DMS153 (cell line): ENCODE measurements around the gene RBM14.
A peak's percentile ranks its signal among the peaks of the same experiment; 100 is the strongest.
"Not testable (repeated sequence)": the region's sequence is repeated elsewhere in the genome, so short reads cannot be mapped to it uniquely, and the experiment has no call there.

Experiments used
- DNase-seq: peaks from one replicate; lab custom pipeline; 2025; lab: John Stamatoyannopoulos, UW

RBM14 gene

DNA sequence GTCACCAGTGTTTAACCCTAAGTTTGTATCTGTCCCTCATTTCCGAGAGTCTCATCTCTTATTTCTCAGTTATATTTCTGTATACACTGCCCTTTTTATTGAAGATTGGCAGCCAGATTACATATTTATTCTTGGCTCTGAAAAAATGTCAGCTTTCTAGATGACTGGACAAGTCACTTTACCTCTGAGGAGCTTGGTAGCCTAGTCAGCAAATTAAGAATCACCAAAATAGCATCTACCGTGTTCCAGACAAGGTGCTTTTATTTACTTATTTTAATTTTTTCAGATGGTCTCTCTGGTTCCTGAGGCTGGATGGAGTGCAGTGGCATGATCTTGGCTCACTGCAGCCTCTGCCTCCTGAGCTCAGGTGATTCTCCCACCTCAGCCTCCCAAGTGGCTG is 16.5 kb downstream of the RBM14 start:
- no peak for DNase-seq

DNA sequence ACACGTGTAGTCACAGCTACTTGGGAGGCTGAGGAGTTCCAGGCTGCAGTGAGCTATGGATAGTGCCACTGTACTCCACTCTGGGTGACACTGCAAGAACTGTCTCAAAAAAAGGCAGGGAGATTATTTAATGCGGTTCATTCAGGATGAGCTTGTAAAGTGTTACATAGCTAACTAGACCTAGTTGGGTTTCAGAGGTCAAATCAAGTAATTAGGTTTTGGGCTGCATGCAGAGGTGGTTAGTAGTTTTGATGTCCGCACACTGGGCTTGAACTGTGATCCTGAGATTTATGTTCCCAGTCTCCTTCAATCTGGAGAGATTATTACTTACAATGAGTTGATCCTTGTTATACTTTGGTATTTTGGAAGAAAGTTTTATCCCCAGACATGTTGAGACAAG is 20.0 kb downstream of the RBM14 start:
- DNase-seq, result no peak

DNA sequence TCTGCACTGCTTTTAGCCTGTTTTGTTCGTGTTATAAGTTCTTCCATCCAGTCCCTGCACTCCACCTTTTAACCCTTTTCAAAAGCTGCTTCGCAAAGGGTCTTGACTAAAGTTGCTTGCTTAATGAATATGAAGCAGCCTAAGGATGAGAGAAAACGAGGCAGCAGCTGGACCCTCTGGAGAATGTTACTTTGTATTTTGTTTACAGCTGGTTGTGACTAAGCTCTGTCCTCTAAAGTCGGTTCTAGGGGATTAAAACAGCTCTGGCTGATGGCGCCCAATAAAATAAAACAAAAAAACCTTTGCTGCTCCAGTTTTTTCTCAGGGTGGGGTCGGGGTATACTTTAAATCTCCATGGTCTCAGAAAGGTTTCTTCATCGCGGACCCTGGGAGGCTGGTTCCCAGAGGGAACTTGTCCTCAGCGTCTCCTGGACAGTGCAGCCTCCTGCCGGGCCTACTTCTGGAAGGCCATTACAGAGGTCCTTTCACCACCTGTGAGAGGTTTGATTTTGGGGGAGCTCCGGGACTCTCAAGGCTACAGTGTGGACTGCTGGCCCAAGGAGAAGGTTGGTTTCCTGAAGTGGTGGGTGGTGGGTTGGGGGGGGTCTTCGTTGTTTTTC is 21.2 kb downstream of the RBM14 start:
- DNase-seq, result no peak

DNA sequence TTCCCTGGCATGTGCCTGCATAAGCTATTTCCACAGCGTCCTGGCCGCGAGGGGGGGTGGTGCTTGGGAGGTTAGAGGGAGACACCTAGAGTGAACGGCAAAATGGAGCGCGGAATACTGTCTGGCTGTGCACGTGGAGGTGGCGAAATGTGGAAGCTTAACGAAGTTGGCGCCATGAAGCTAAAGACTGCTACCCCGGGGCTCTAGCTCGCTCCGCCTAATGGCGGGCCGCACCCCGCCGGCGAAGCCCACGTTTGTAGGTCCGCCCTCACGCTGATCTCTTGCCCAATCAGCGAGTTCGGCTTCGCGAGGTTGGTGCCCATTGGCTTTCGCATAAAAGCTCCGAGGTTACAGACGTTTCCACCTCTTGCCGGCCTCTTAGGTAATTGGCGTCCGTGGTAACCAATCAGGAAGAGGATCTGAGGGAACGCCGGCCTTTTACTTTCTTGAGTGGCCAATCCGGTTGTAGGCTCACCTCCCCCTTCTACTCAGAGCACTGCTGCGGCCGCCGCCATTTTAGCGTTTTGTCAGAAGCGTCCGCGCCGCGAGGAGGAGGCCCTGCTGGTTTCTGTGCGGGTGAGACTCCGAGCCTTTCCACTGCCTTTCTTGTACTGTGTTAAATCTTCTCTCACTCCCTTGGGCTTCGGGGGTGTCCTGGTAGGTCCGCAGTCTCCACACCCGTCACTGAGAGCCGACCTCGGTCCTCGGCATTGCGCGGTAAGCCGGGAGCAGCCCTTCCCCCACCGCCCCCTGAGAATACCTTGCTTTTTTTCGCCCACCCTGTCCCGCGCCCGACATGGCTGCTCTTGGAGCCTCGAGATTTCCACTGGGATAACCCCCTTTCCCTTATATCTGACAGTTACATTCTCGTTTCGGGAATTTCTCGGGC is 22.0 kb downstream of the RBM14 start, which contains the start of gene RBM4:
RBM4 (plus strand) TSS at position 527 of the 889 bp plus-strand sequence. CDS start 1,009 bp downstream, outside the sequence.
- peak; percentile 100 for DNase-seq

DNA sequence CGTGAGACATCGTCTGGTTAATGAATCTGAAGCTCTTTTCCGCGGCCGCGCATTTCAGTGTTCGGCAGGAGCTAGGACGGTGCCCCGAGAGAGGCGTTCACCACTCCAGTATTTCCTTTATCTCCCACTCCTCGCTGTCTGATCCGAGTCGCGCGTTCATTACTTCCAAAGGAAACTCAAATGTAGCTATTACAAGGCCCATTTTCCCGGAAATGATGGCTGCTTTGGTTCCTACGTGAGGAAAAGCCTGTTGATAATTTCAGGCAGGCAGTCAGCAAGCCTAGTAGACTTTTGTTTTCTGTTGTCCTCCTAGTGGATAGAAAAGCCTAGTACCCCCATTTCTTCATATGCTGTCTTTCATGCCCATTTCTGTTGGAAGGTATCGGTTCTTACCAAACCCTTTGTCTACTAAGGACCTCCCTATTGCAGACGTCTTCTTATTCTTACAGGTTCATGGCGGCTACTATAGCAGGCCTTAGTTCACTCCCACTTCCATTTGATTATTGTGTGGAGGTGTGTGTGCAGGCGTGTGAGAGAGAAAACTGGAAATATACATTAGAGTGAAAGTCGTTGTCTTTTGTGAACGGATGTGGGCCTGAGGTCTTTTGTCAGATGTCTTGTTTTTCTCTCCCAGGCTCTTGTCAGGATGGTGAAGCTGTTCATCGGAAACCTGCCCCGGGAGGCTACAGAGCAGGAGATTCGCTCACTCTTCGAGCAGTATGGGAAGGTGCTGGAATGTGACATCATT is 22.8 kb downstream of the RBM14 start:
- no peak for DNase-seq

DNA sequence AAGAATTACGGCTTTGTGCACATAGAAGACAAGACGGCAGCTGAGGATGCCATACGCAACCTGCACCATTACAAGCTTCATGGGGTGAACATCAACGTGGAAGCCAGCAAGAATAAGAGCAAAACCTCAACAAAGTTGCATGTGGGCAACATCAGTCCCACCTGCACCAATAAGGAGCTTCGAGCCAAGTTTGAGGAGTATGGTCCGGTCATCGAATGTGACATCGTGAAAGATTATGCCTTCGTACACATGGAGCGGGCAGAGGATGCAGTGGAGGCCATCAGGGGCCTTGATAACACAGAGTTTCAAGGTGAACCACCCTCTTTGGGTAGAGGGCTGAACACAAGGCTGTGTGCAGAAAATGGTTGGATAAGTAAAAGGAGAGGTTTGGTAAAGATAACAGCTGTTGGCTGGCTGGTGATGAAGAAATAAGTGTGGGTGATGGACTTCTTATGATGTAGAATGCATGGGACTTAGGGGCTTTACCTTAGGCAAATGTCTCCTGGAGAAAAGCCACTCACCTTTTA is 23.4 kb downstream of the RBM14 start:
- DNase-seq, result not testable (repeated sequence)

DNA sequence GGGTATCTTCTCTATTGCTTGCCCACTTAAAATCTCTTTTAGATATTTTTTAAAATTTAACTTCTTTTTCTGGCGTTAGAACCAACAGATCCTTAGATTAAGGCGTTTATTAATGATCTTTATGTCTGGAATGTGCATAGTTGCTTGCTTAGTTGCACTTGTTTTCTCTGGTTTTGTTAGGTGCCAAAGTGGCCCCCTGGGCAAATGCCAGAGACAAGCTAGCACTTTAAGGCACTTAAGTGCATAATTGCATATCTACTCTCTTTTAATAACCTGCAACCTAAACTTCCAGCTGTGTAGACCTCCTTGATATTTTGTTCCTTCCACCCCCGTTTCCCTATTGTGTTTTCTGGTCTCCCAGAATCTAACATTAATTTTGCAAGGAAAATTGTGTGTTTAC is 25.4 kb downstream of the RBM14 start:
- DNase-seq, result no peak

DNA sequence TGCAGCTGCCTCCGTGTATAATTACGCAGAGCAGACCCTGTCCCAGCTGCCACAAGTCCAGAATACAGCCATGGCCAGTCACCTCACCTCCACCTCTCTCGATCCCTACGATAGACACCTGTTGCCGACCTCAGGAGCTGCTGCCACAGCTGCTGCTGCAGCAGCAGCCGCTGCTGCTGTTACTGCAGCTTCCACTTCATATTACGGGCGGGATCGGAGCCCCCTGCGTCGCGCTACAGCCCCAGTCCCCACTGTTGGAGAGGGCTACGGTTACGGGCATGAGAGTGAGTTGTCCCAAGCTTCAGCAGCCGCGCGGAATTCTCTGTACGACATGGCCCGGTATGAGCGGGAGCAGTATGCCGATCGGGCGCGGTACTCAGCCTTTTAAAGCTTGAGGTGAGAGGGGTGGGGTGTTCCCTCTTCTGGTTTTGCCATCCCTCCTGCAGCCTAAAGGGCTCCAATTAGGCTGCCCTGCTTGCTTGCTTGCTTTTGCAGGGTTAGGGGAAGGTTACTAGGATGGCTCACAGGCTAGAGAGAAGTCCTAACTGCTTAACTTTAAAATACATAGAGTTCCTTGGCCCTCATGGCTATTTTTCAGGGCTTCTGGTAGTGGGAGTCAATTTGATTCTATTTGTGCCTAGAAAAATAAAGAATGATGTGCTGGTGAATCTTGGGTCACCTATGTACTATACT is 27.5 kb downstream of the RBM14 start:
- DNase-seq, result no peak

DNA sequence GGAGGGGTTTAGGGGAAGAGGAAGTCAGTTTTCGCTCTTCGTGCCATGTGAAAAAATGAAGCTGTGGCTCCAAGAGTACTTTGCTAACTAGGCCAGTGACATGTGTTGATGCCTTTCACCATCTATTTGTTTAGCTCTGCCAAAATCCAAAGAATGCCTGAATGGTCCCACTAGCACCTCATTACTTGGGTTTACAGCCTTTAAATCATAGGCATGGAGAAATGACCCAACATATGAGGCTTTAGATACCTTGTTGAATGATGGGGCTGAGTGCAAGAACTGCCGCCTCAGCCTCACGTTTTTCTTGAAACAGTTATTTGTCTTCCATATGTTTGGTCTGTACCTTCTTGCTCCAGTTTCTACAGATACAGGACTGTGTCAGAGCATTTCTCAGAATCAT is 30.4 kb downstream of the RBM14 start:
- no peak for DNase-seq

DNA sequence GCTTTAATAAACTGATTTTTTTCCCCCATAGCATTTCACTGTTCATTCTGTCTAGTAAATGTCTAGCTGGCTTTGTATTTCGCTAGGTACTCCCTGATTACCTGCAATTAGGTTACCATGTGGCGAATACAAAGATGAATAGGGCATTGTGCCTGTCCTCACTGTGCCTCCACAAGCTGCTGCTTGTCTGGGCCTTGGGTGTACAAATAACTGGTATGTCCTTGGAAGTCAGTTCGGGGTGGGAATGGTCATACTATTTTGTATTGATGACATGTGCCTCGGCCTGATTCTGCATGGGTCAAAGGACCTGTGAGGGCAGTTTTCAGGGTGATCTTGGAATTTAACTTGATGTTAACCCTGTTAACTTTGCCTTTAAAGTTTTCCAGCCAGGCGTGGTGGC is 33.5 kb downstream of the RBM14 start:
- DNase-seq, result no peak

DNA sequence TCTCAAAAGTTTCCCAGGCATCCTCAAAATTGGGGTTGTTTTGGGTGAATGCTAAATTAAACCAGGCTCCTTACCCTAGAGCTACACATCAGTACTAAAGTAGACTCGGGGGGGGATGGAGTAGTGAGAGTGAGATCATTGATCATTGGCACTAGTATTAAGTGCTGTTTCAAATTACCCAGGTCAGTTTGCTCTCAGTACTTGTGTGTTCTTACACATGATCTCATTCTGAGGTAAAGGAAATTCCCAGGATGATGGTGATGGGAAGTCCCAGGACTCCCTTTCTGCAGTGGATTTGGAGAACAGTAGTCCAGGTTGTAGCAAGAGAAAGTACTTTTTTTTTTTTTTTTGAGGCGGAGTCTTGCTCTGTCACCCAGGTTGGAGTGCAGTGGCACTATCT is 34.6 kb downstream of the RBM14 start:
- no peak for DNase-seq

DNA sequence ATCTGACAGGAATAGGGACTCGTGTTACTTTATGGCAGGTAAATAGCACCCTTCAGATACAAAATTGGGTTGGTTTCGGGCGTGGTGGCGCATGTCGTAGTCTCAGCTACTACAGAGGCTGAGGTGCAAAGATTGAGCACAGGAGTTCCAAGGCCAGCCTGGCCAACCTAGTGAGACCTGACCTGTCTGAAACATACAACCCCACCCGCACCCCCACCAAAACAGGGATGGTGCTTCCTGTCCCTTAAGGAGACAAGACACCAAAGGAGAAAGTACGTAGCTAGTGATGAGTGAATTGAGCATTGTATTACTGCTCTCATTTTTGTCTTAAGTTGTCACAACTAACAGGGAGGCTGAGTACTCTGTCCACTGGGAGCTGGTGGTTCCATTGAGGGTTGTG is 36.2 kb downstream of the RBM14 start:
- no peak for DNase-seq

DNA sequence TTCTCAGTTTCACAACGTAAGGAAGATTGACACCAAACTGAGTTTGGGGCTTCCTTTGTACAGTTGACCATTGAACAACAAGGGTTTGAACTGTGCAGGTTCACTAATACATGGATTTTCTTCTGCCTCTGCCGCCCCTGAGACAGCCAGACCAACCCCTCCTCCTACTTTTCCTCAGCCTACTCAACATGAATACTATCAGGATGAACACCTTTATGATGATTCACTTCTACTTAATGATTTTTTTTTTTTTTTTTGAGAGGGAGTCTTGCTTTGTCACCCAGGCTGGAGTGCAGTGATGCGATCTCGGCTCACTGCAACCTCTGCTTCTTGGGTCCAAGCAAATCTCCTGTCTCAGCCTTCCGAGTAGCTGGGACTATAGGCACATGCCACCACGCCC is 36.7 kb downstream of the RBM14 start:
- DNase-seq, result no peak

DNA sequence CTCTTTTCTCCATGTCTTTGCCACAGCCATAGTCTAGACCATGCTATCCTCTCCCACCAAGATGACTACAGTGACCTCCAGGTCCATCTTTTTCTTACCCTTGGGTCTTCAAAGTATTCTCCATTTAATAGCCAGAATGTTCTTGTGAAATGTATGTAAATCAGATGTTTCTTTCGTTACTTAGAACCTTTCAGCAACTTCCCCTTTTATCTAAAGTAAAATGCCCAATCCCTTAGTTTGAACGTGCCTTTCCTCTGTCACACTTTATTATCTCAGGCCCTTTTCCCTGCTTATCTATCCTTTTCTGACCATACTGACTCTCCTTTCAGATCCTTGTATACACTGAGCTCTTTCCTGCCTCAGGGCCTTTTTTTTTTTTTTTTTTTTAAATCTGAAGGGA is 43.3 kb downstream of the RBM14 start:
- no peak for DNase-seq

DNA sequence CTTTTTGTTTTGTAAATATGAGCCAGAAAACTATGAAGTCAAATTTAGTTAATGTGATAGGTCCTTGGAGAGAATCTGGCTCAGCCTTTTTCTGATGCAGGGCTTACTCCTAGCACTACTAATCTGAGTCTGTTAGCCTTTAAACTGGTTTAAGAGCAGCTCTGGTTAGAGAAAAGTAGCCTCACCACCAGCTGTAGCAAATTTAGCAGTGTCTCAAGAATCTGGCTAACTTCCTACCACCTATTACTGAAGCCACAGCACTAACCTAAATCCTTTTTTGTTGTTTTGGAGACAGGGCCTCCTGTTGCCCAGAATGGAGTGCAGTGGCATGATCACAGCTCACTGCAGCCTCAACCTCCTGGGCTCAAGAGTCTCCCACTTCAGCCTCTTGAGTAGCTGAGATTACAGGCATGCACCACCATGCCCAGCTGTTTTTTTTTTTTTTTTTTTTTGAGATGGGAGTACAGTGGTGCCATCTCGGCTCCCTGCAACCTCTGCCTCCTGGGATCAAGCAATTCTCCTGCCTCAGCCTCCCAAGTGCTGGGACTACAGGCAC is 47.4 kb downstream of the RBM14 start:
- no peak for DNase-seq

DNA sequence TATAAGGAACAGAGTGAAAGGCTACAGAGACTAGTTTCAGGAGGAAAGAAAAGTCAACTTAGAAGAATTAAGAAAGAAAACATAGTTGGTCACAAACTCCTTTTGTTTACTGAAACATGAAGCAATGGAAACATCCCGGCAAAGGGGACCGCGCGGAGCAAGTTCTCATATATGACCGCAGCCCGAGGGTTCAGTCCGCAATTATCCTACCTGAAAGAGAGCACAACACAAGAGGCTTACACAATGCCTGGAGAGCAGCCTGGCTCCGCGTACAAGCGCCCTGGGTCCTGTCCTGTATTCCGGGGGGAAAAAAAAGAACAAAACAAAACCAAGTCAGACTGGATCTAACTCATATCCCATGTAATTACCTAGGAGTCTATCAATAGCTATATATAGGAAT is 48.9 kb downstream of the RBM14 start:
- no peak for DNase-seq

DNA sequence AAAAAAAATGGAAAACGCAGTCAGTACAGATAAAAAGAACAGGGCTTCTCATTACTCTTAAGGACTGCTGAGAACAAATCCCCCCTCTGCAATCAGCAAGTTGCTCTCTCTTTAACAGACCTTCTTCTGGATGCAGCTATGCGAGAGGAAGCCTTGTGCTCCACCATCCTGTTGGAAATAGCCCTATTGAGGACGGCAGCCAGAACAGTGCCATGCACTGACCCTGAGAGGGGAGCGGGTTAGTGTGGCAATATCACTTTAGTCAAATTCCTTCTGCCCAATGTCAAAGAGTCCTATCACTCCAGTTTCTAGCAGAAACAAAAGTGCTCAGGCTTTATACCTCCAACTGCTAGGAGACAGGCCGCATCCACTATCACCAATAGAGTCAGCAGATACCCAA is 54.4 kb downstream of the RBM14 start:
- no peak for DNase-seq

DNA sequence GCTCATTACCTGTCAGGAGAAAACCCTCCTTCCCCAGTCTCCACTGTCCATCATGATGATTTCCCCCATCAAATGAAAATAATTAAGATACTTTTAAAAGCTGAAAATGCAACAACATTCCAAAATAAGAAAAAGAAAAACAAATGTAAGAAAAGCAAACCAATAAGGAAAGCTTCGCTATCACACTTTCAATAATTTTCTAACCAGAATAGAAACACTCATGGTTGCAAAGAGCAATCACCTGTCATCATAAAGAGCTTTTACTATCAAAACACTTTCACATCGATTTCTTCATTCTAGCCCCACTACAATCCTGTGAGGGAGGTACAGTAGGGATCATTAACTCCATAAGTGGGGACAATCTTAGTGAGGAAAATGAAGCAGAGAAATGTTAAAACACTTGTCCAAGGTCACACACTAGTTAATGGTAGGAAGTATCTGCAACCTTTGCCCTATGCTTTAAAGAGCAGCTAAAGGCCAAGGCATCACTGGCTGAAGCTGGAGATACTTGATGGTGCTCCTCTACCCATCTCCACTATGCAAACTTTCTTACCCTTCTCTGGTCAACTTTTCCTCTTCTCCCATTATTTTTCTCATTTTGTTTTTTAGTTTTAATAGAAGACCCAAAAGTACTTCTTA is 58.7 kb downstream of the RBM14 start:
- no peak for DNase-seq

DNA sequence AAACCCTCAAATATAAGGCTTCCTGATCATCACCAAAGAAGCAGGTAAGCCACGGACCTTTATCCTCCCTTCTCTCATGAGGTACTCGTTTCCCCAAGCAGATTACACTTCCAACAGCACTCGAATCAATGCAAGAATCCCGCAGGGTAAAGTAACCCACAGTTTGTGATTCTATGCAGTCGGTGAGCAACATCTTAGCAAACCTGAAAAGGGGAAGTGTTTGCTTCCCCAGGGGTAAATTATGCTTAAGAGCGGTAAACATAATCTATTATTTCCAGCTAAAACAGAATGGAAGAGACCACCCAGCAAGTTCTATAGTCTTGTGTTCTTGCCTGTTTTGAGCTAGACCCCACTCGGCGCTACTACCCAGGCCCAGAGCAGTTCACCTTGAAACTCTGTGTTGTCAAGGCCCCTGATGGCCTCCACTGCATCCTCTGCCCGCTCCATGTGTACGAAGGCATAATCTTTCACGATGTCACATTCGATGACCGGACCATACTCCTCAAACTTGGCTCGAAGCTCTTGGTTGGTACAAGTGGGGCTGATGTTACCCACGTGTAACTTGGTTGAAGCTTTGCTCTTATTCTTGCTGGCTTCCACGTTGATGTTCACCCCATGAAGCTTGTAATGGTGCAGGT is 60.0 kb downstream of the RBM14 start:
- no peak for DNase-seq
